Measurements from ENCODE around the gene KCNJ12.
A peak's percentile ranks its signal among the peaks of the same experiment; 100 is the strongest.
"Not testable (repeated sequence)": the region's sequence is repeated elsewhere in the genome, so short reads cannot be mapped to it uniquely, and the experiment has no call there.

KCNJ12 gene

GRCh38 chr17:21389394-21389793, 13.2 kb downstream of the KCNJ12 start:
- DNase-seq: no peak

DNA sequence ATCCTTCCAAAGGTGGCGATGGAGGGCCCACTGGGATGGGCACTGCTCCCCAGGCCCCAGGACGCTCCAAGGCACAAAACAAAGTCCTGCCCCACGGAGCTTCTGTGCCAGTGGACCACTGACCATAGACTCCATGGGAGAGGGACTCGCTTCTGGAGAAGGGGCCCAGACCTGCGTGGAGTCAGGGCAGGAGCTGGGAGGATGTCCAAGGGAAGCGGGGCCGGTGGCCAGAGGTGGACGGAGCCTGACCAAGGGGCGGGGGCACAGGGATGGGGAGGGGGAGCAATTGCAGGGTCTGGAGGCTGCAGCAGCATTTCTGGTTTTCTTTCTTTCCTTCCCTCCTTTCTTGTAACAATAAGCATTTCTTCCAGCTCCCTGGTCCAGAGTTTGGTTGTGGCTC, 14.1 kb downstream of the KCNJ12 start:
- DNase-seq: no peak

- no peak for DNase-seq
Observed at GRCh38 chr17:21392266-21392665, 16.1 kb downstream of the KCNJ12 start.

GRCh38 chr17:21394265-21394664, 18.1 kb downstream of the KCNJ12 start:
- DNase-seq: no peak

- no peak for DNase-seq
Observed at GRCh38 chr17:21395764-21396163, 19.6 kb downstream of the KCNJ12 start.

- DNase-seq: no peak
Observed at GRCh38 chr17:21396237-21396636, 20.1 kb downstream of the KCNJ12 start.

- no peak for DNase-seq
Observed at GRCh38 chr17:21397341-21398190, 21.4 kb downstream of the KCNJ12 start.

DNA sequence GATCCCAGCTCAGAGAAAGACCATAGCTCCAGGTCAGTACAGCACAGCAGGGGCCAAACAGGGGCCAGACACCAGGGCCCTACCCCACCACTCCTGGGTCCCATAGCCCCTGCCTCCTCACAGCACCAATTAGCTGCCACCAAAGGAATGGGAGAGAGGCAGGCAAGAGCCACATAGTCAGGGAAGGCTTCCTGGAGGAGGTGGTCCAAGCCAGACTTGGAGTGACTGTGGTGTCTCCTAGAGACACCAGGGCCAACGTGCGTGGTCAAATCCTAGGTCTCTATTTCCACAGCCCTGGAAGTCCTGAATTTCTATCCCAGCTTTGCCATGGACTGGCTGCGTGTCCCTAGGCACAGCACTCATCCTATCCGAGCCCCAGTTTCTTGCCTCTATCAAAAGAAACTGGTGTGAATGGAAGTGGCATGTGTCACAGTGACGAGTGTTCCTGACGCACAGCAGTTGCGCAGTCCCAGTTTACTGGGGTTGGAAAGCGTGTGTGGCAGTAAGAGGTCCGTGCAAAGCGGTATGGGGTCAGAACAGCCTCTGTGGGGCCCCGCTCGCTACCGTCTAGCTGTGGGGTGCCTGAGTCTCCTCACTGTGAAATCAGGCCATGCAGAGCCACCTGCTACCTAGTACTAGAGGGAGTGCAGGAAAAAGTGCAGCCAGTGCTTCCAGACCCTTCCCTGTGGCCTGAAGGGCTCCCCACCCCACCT, 23.5 kb downstream of the KCNJ12 start:
- DNase-seq: no peak

GRCh38 chr17:21400187-21400569, 24.0 kb downstream of the KCNJ12 start:
- DNase-seq: not testable (repeated sequence)

DNA sequence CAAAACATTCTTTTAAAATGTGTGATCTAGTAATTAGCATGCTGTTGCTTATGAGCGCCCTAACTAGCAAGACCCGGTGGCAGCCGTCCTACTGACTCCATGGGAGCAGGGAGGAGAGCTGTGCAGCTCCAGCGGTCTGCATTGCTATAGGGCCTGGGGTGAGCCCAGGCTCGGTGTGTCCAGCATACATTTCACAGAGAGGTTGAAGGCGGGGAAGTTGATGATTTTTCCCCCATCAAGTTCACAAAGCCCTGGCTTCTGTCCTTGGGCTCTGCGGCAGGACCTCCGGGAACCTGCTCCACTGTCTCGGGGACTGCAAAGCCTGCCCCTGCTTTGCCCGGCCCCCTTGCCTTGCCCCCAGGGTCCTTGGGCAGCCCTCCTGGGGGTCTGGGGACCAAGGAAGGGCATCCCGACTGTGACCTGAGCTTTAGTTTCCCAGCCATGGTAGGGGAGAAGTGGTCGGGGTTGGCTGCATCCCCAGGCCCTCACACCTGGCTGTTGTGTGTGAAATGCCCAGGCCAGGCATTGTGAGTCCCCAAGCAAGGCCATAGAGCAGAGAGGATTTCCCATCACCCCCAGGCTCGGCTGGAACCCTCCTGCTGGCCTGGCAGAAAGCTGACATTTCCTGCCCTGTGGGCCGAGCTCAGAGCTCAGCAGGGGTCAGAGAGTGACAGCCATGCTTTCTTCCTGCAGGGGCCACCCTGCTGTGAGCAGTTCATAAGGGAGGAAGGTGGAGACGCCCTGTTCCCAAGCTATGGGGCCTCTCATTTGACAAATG, 24.8 kb downstream of the KCNJ12 start:
- DNase-seq: no peak

DNA sequence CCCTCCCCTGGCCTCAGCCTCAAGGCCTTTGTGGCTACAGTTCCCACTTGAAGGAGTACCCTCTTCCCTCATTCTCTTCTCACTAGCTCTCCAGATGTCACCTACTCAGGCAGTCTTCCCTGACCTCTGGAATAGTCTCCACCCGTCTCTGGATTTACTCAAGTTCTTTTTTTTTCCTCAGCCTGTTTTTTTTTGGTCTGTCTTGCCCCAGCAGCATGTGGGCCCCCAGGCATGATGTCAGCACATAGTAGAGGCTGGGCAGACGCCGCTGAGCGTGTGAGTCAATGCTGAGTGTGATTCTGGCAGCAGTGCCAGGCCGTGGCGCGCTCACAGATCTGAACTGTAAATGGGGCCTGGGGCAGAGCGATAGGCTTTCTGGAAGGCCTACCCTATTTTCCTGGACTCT, 26.0 kb downstream of the KCNJ12 start:
- DNase-seq: not testable (repeated sequence)

DNA sequence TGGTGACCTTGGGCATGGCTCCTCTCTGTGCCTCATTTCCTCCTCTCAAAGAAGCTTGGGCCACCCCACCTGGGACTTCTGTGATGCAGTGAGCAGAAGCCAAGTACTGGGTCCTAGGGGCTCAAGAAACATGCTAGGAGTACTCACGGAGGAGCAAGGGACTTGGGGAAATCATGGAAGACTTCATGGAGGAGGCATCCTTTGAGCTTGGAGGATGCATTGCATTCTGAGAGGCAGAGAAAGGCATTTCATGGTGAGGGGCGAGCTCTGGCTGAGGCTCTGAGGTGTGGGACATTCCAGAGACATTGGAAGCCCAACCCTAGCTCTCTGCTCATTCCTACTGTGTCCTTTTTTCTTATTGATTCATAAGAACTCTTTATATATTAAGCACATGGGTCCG, 26.8 kb downstream of the KCNJ12 start:
- not testable (repeated sequence) for DNase-seq

GRCh38 chr17:21404106-21404505, 27.9 kb downstream of the KCNJ12 start:
- DNase-seq: not testable (repeated sequence)

- not testable (repeated sequence) for DNase-seq
Observed at GRCh38 chr17:21404539-21404938, 28.4 kb downstream of the KCNJ12 start.

DNA sequence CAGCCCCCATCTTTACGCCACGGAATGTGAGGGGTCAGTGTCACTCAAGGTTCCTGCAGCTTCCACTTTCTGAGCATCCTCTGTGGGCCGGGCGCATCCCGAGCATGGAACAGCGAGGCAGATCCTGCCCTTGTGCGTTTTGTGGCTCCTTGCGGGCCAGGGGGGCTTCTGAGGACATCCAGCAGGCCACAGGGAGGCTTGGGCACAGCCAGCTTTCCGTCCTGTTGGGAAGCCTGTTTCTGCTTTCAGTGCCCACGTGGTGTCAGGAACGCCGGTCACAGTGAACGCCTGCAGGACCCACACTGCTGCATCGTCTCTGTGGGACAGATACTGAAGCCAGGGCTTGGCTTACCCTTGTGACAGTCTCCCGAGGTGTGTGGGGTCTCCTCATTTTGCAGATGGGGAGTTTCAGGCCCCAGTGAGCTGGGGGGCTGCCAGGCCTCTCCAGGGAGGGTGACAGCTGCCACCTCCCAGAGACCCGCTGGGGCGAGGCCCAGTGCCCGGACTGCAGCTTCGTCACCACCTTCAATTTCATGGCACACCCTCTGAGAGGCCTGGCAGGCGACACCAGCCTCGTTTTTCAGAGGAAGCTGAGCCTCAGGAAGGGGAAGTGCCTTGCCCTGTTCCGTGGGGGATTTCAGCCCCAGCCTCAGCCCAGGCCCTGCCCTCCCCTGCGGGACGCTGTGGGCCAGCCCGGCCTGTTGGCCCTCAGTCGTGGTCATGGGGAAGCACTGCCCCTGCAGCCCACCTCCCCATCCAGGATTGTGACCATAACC, 29.0 kb downstream of the KCNJ12 start:
- DNase-seq: peak in 1 of 2 experiments; percentile 0

DNA sequence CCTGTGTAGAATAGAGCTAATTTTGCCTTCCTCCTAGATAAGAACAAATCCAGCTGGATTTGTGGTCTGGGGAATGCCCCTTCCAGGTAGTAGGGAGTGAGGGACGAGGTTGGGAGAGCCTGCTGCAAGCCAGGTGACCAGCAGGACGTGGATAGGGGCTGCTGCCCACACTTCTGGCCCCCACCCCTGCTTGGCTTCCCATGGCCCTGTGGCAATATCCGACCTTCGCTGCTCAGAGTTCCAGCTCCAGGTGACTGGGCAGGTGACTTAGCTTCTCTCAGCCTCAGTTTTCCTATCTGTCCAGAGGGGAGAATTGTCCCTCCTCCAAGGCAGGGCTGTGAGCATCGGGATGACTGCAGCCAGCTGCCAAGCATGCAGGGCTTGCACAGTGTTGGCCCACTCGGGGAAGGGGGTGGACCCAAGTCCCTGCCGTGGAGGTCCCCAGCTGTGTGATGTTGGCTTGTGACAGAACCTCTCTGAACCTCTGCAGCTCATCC, 29.8 kb downstream of the KCNJ12 start:
- not testable (repeated sequence) for DNase-seq

DNA sequence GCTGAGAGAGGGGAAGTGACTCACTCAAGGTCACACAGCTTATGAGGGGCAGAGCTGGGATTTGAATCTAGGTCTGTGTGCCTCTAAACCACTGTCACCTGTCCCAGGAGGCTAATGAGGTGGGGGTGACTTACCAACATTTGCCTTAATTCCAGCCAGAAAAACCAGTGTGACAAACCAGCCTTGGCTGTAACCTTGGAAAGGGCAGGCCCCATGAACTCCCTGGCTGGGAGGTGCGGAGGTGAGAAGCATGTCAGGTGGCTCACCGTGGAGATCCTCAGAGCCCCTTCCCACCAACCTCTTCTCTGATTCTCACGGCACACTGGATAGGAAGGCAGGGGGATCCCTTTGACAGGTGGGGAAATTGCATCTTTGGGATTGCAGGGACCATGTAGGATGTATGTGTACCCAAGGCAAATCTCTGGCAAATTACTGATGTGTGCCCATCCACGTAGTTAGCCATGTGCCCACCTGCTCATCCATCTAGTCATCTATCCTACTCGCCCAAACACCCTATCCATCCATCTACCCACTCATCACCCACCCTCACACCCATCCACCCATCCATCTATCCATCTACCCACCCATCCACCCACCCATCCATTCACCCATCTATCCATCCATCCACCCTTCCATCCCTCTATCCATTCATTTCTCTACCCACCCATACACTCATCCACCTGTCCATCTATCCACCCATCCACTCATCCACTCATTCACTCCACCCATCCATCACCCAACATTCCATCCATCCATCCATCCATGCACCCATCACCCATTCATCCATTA, 30.7 kb downstream of the KCNJ12 start:
- not testable (repeated sequence) for DNase-seq

DNA sequence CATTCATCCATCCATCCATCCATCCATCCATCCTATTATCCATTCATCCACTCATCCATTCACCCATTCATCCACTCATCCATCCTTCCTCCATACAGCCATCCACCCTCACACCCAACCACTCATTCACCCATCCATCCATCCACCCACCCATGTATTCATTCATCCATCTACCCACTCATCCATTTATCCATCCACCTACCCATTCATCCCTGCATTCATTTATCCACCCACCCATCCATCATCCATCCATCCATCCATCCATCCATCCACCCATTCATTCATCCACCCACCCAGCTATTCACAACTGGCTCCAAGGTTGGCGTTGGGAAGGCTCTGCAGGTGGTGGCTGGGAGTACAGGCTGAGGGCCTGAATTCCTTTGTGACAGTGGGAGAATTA, 31.6 kb downstream of the KCNJ12 start:
- DNase-seq: not testable (repeated sequence)

- DNase-seq: not testable (repeated sequence)
Observed at GRCh38 chr17:21408224-21408623, 32.1 kb downstream of the KCNJ12 start.

DNA sequence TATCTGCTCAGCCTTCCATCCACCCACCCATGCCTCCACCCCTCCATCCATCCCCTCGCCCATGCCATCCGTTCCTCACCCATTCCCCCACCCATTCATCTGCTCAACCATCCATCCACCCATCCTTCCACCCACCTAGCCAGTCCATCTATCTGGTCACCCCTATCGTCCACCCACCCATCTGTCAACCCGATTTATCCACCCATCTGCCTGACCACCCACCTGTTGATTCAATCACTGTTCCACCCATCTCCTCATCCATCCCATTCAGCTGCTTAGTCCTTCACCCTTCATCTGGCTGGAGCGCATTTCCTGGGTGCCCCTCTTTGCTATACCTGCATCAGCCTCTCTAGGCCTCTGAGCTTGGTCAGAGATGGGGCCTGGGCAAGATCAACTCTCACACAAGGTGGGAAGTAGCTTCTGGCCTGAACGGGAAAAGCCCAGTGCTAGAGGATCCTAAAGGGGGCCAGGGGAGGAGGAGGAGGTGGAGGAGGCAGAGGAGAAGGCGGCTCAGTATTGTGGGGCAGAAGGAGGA, 32.7 kb downstream of the KCNJ12 start:
- not testable (repeated sequence) for DNase-seq

GRCh38 chr17:21409388-21409787, 33.2 kb downstream of the KCNJ12 start:
- DNase-seq: not testable (repeated sequence)

Data from Kasumi-1 (cell line).